Measurements from ENCODE around the gene SLCO1B1. TPM values are rescaled to one million over a fixed set of nuclear protein-coding genes. Genes with fewer than 3 reads are reported as not detected.

The SLCO1B1 gene
- total and polyA plus RNA-seq, 2 experiments from 2014 or later, result 0.24 to 0.50 TPM

- Histone ChIP-seq H3K4me1 (ENCODE audit: insufficient read depth) (peaks cover 6% of the 10 kb centered on the region; the same call in 1 of the 2 replicates), H4K20me1 (replicated peaks; ENCODE audit: insufficient read depth) (no peaks in the 10 kb centered on the region), H3K27ac (ENCODE audit: low read depth) (no peak overlapping the region), H3K27me3 (ENCODE audit: insufficient read depth) (no peaks in the 10 kb centered on the region), H2AFZ (no peak overlapping the region), H3K9me2 (ENCODE audit: insufficient read depth) (no peaks in the 10 kb centered on the region), H3K4me3 (no peak overlapping the region), H3K4me2 (no peak overlapping the region), H3K79me2 (replicated peaks; ENCODE audit: insufficient read depth) (0 out of 2 replicates have a peak, but pooled peaks cover 6% of the 10 kb centered on the region), H3F3A (replicated peaks; ENCODE audit: low read depth) (no peaks in the 10 kb centered on the region), H3K36me3 (ENCODE audit: insufficient read depth) (no peaks in the 10 kb centered on the region)
- Mint-ChIP-seq H3K36me3 (ENCODE audit: low read depth) (no peaks in the 10 kb centered on the region), H3K4me3 (no peak overlapping the region), H3K27me3 (ENCODE audit: insufficient read depth, low read depth, poor library complexity) (no peaks in the 10 kb centered on the region), H3K4me1 (no peaks in the 10 kb centered on the region), H3K27ac (no peak overlapping the region), H3K9me3 (no peaks in the 10 kb centered on the region)
- TF ChIP-seq REST (IDR thresholded peaks at IDR 0.05; ENCODE audit: unreplicated experiment) (no peak), NANOG (IDR thresholded peaks at IDR 0.05; ENCODE audit: borderline replicate concordance) (no peak), EZH2phosphoT487 (IDR thresholded peaks at IDR 0.05; ENCODE audit: unreplicated experiment) (no peak), CREB1 (CRISPR knock-in tag; IDR thresholded peaks at IDR 0.05; ENCODE audit: low read depth) (no peak), ETS1 (IDR thresholded peaks at IDR 0.05) (no peak), CTCF (conservative IDR thresholded peaks at IDR 0.05; ENCODE audit: low read depth in 2 of 2) (no peak), EZH2 (IDR thresholded peaks at IDR 0.05; ENCODE audit: low read depth, unreplicated experiment) (no peak), JUNB (IDR thresholded peaks at IDR 0.05; ENCODE audit: unreplicated experiment) (no peak), POLR2AphosphoS5 (IDR thresholded peaks at IDR 0.05; ENCODE audit: low read depth) (no peak), ZNF462 (CRISPR knock-in tag; IDR thresholded peaks at IDR 0.05) (no peak), ZNF331 (CRISPR knock-in tag; IDR thresholded peaks at IDR 0.05; ENCODE audit: low read depth) (no peak), STAT1 (IDR thresholded peaks at IDR 0.05; ENCODE audit: unreplicated experiment) (no peak), ZNF114 (CRISPR knock-in tag; IDR thresholded peaks at IDR 0.05) (no peak)
- DNase-seq (ENCODE audit: low spot score), result no peak
- ATAC-seq, result no peak
These were observed 89.3 kb downstream of the SLCO1B1 start for GRCh38 chr12:21220266-21220665.

All from GM23338 (cell line).